HG02973 (cell line): ENCODE data around the gene TBRG4.
"Not testable (repeated sequence)": the region's sequence is repeated elsewhere in the genome, so short reads cannot be mapped to it uniquely, and the experiment has no call there.

Source experiments
- ATAC-seq: cut with Tn5 transposase; IDR thresholded peaks from one replicate; pipeline ENCODE4 v1.9.1; 2021; ENCODE audit warnings: moderate library complexity; ENCODE audit not compliant: unreplicated experiment

The TBRG4 gene

DNA sequence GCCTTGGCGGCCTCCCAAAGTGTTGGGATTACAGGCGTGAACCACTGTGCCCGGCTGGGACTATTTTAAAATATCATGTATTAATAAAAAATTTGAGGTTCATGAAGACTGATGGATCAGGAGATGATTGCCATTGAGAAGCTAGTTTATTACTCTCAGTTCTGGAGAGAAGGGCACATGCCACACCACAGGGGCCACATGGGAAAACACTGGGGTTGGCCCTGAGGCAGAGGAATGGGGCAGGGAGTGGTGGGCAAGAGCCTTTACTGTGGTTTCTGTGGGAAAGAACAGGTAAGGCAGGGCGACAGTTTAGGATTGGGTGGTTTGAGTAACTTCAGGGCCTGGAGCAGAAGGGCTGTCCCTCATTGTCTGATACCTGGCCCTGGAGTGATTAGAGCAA, 6.8 kb upstream of the TBRG4 start:
- ATAC-seq: no peak

GRCh38 chr7:45117582-45117981, 6.1 kb upstream of the TBRG4 start:
- no peak for ATAC-seq

- ATAC-seq: no peak
Observed at GRCh38 chr7:45116048-45116447, 4.6 kb upstream of the TBRG4 start.

GRCh38 chr7:45114926-45115325, 3.4 kb upstream of the TBRG4 start:
- ATAC-seq: no peak

GRCh38 chr7:45114257-45114656, 2.8 kb upstream of the TBRG4 start:
- ATAC-seq: not testable (repeated sequence)

DNA sequence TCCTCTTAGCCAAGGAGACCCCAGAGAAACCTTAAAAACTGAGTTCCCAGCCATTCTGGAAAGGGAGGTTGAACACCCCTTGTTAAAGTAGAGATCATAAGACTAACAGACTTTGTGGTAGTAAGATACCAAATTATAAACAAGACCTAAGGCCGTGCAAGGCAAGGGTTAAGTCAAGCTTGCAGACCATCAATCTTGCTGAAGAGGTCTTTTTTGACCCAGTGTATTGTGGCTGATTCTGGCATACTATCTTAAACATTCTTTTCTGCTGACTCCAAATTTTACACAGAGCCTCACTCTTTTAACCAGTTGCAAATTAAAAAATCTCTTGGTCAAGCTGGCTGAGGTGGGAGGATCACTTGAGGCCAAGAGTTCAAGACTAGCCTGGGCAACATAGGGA, 1.2 kb upstream of the TBRG4 start:
- ATAC-seq: no peak

DNA sequence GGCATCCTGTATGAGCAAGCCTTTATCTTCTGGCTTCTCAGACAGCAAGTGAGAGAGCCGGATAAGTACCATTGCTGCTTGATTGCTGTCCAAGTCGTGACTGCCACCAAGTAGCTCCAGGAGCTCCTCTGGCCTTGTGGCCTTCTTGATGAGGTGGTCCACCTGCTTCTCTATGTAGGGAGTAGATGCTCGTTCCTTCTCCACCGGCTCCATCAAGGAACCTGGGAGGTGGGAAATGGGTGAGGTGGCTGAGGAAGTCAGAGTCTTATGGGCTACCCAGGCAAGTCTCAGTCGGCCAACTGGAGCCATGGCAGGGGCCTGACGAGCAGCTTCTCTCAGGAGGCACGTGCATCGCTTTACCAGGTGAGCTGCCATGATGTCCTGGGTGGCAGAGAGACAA, 2.6 kb downstream of the TBRG4 start:
- ATAC-seq: no peak

- ATAC-seq: no peak
Observed at GRCh38 chr7:45107356-45107755, 4.1 kb downstream of the TBRG4 start.

DNA sequence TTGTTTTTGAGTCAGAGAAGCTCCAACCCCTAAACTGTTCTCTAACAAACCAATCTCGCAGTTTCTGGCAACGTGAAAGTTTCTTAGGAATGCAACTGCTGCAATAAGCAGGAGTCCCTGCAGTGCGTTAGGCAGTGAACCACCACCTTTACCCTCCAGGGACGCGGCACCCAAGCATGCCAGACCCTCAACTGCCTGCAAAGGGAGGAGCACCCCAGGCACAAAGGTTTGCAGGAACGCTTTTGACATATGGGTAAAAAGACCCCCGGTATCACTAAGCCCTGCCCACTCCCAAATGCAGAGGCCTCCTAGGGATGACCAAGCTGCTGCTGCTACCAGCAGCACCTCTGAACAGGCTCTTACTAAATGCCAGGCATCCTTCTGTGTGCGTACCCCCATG, 4.7 kb downstream of the TBRG4 start:
- ATAC-seq: no peak

GRCh38 chr7:45105588-45106188, 5.8 kb downstream of the TBRG4 start:
- no peak for ATAC-seq

- ATAC-seq: no peak
Observed at GRCh38 chr7:45104844-45105587, 6.5 kb downstream of the TBRG4 start.

DNA sequence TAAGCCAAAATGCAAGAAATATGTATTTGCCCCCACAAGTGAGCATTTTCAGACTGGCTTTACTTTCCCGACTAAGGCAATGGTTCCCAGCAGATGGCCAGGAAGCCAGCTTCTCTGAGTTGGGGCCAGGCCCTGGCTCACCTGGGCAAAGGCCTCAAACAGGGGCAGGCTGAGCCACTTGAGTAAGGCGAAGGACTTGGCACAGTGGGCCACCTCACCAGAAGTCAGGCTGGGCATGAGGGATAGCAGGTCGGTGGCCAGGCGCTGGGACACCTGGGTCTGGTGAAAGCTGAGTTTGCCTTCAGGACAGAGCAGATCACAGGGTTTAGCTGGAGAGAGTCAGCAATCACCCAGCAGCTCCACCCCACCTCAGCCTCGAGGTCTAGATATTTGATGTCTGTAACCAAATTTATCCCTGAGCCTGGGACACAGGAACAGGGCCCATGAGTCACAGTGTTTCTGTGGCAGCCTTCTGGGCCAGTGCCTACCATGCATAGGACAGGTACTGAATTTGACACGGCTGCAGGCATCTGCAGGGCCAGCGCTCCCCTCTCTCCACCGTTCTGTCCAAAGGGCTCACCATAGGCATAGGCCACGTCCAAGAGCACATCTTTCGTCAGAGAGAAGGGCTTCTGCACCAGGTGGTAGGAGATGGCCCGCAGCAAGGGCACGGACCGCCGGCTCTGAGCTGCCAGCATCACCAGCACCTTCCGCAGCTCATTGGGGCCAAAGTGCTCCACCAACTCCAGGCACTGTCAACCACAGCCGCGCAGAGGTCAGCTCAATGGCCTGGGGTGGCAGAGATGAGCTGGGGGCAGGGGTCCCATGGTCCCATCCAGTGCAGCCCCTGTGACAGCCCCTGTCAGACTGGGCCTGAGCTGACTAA, 7.3 kb downstream of the TBRG4 start:
- ATAC-seq: no peak

GRCh38 chr7:45102785-45103712, 8.4 kb downstream of the TBRG4 start:
- ATAC-seq: no peak

DNA sequence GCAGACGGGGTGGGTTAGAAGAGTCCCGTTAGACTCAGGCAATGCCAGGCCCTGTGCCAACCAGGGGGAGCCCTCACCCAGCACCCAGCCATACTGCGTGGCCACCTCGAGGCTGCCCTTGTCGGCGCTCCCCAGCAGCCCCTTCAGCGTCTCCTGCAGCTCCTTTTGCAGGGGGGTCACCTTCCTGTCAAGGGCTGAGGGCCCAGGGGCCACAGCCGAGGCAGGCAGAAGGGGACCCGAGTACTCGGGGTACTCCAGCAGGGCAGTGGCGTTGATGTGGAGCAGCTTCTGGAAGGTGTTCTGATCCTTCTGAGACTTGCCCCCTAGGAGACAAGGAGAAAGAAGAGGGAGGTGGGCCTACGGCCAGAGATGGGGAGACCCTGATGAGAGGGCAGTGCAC, 9.7 kb downstream of the TBRG4 start:
- no peak for ATAC-seq

- ATAC-seq: no peak
Observed at GRCh38 chr7:45100761-45101480, 10.6 kb downstream of the TBRG4 start.

DNA sequence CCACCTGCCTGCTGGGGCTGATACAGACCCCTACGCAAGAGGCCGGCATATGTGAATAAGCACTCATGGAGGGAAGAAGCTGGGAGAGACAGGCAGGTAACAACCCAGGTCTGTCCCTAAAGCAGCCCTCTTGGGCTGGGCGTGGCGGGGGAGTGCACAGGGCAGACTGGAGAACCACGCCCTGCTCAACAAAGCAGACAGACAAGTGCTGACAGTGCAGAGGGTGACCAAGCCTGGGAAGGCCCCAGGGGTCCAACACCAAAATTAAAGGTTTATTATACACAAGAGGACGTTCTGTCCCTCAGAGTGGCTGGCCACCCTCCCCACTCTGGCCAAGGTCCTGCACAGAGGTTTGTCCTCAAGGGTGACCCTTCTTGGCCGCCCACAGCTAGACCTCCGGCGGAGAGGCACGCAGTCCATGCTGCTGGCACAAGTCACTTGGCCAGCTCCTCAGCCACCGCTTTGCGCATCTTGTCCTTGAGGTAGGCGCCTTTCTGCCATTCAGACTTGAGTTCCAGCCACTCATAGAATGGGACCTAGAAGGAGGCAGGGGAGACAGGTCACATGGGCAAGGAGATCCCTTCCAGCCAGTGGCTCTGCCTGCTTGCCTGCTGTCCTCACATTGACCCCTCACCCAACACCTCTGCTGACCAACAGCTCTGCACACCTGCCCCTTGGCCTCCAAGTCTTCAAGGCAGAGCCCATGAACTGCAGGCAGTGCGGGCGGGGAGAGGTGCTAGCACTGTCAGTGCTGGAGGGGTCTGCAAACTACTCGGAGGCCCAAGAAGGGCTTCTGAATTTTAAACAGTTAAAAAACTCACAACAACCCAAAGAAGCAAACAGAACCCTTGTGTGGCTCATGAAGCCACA, 11.4 kb downstream of the TBRG4 start:
- ATAC-seq: no peak

DNA sequence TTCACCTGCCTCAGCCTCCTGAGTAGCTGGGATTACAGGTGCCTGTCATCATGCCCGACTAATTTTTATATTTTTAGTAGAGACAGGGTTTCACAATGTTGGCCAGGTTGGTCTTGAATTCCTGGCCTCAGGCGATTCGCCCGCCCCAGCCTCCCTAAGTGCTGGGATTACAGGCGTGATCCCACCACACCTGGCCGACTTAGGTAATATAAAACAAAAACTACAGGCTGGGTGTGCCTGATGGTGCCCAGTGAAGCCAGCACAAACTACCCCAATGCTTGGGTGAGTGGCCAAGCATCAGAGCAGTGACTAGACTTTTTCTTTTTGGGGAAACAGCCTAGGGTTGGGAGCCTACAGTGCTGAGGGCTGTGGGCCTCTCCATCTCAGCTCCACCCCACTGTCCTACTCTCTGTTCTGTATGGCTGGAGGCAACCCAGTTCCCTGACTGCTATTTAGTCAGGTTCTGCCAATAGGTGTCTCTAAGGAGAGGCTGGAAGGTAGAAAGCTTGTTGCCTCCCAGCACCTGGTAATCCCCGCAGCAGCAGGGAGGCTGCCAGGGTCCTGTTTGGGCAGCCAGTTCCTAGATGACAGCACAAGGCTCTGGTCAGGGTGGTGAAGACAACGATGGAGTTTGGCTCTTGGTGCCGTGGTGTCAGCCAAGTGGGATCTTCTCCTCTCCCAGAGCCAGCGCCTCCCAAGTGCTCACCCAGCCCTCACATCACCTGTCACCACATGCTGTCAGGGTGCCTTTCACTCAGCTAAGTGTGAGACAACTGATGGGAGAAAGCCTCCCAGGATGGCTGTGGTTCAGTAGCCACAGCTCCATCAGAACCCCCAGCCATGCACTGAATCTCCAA, 12.3 kb downstream of the TBRG4 start:
- ATAC-seq: no peak

- ATAC-seq: no peak
Observed at GRCh38 chr7:45092931-45093235, 18.6 kb downstream of the TBRG4 start.
